ENCODE measurements around the gene ROCK1.

ROCK1 gene

DNA sequence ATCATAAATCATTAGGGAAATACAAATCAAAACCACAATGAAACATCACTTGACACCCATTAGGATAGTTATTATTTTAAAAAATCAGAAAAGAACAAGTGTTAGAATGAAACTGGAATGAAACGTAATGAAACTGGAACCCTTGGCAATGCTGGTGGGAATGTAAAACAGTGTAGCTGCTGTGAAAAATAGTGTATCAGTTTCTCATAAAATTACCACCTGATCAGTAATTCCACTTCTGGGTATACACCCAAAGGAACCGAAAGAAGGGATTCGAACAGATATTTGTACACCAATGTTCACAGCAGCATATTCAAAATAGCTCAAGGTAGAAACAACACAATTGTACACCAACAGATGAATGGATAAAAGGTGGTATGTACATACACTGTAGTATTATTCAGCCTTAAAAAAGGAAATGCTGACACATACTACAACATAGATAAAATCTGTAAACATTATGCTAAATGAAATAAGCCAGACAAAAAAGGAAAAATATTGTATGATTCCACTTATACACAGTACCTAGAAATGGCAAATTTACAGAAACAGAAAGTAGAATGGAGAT is 27.0 kb downstream of the ROCK1 start:
- no peaks in the 10 kb centered on the region for H3K4me1 ChIP-seq (ENCODE audit: insufficient read depth, poor library complexity, severe bottlenecking)
- DNase-seq (ENCODE audit: low spot score), result no peak
- TF ChIP-seq, protein P1, sequence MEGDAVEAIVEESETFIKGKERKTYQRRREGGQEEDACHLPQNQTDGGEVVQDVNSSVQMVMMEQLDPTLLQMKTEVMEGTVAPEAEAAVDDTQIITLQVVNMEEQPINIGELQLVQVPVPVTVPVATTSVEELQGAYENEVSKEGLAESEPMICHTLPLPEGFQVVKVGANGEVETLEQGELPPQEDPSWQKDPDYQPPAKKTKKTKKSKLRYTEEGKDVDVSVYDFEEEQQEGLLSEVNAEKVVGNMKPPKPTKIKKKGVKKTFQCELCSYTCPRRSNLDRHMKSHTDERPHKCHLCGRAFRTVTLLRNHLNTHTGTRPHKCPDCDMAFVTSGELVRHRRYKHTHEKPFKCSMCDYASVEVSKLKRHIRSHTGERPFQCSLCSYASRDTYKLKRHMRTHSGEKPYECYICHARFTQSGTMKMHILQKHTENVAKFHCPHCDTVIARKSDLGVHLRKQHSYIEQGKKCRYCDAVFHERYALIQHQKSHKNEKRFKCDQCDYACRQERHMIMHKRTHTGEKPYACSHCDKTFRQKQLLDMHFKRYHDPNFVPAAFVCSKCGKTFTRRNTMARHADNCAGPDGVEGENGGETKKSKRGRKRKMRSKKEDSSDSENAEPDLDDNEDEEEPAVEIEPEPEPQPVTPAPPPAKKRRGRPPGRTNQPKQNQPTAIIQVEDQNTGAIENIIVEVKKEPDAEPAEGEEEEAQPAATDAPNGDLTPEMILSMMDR (IDR thresholded peaks at IDR 0.05; ENCODE audit: poor library complexity, severe bottlenecking), result no peak
- H3K36me3 ChIP-seq (ENCODE audit: low read depth), result no peaks in the 10 kb centered on the region
- H3K4me3 ChIP-seq (ENCODE audit: severe bottlenecking), result no peak overlapping the region
- ATAC-seq (ENCODE audit: low read depth), result no peak
- H3K27ac ChIP-seq (ENCODE audit: poor library complexity, severe bottlenecking), result no peak overlapping the region
- peaks cover 12% of the 10 kb centered on the region for H3K9me3 ChIP-seq (ENCODE audit: severe bottlenecking)
- H3K27me3 ChIP-seq (ENCODE audit: insufficient read depth, poor library complexity, severe bottlenecking), result no peaks in the 10 kb centered on the region

GRCh38 chr18:21083017-21083416 is 28.6 kb downstream of the ROCK1 start:
- TF ChIP-seq, protein P1 (IDR thresholded peaks at IDR 0.05; ENCODE audit: poor library complexity, severe bottlenecking), result no peak
- DNase-seq (ENCODE audit: low spot score), result no peak
- no peaks in the 10 kb centered on the region for H3K4me1 ChIP-seq (ENCODE audit: insufficient read depth, poor library complexity, severe bottlenecking)
- H3K4me3 ChIP-seq (ENCODE audit: severe bottlenecking), result no peak overlapping the region
- H3K36me3 ChIP-seq (ENCODE audit: low read depth), result no peaks in the 10 kb centered on the region
- H3K27me3 ChIP-seq (ENCODE audit: insufficient read depth, poor library complexity, severe bottlenecking), result no peaks in the 10 kb centered on the region
- peaks cover 12% of the 10 kb centered on the region for H3K9me3 ChIP-seq (ENCODE audit: severe bottlenecking)
- H3K27ac ChIP-seq (ENCODE audit: poor library complexity, severe bottlenecking), result no peak overlapping the region
- no peak for ATAC-seq (ENCODE audit: low read depth)

DNA sequence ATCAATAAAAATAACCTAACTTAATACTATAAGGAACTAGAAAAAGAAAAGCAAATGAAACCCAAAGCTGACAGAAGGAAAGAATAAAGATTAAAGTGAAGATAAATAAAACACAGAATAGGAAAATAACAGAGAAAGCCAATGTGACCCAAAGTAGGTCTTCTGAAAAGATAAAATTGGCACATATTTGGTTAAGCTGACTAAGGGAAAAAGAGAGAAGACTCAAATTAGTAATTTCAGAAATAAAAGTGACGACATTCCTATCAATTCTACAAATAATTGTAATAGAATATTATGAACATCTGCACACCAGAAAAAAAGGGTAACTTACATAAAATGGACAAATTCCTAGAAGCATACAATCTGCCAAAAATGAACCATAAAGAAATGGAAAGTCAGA is 30.2 kb downstream of the ROCK1 start:
- Histone ChIP-seq H3K27me3 (ENCODE audit: insufficient read depth, poor library complexity, severe bottlenecking) (no peaks in the 10 kb centered on the region), H3K36me3 (ENCODE audit: low read depth) (no peaks in the 10 kb centered on the region), H3K4me3 (ENCODE audit: severe bottlenecking) (no peak overlapping the region), H3K27ac (ENCODE audit: poor library complexity, severe bottlenecking) (no peak overlapping the region), H3K4me1 (ENCODE audit: insufficient read depth, poor library complexity, severe bottlenecking) (no peaks in the 10 kb centered on the region), H3K9me3 (ENCODE audit: severe bottlenecking) (peaks cover 12% of the 10 kb centered on the region)
- DNase-seq (ENCODE audit: low spot score) (no peak), ATAC-seq (ENCODE audit: low read depth) (no peak)
- TF ChIP-seq, protein P1 (IDR thresholded peaks at IDR 0.05; ENCODE audit: poor library complexity, severe bottlenecking), result no peak

- Histone ChIP-seq H3K4me3 (ENCODE audit: severe bottlenecking) (no peak overlapping the region), H3K9me3 (ENCODE audit: severe bottlenecking) (peaks cover 12% of the 10 kb centered on the region), H3K4me1 (ENCODE audit: insufficient read depth, poor library complexity, severe bottlenecking) (peaks cover under 1% of the 10 kb centered on the region), H3K27ac (ENCODE audit: poor library complexity, severe bottlenecking) (no peak overlapping the region), H3K27me3 (ENCODE audit: insufficient read depth, poor library complexity, severe bottlenecking) (no peaks in the 10 kb centered on the region), H3K36me3 (ENCODE audit: low read depth) (no peaks in the 10 kb centered on the region)
- DNase-seq (ENCODE audit: low spot score), result no peak
- ATAC-seq (ENCODE audit: low read depth), result no peak
- TF ChIP-seq, protein P1 (IDR thresholded peaks at IDR 0.05; ENCODE audit: poor library complexity, severe bottlenecking), result no peak
Measured at GRCh38 chr18:21080576-21080975, 31.0 kb downstream of the ROCK1 start.

Measured in RWPE2 (cell line).